Pancreas (tissue), 10 donors: ENCODE results near the gene RBM20. TPM values are rescaled to one million over a fixed set of nuclear protein-coding genes. Genes with fewer than 3 reads are reported as not detected.

Source experiments
- ATAC-seq, 4 donors: fragments of 200-7000 bp; cut with Tn5 transposase; one replicate each; pipeline versions ENCODE4 v1.8.0 to v1.9.1; 2020; ENCODE audit warnings: mild to moderate bottlenecking in 4 of 4, moderate library complexity in 4 of 4
- DNase-seq, 6 donors: peaks; one replicate each; pipeline ENCODE4 v3.0.0-alpha.2; 2020
- FAIRE-seq: peaks from 2 replicates; lab custom pipeline; 2012; peaks lifted over from hg19 to GRCh38; lab: Jason Lieb, UNC
- H3K27ac ChIP-seq, 4 donors: fragments of 200-600 bp; sonication (generic); 1 replicate in 3 of 4; 2 replicates in 1 of 4; pipeline versions ENCODE4 v1.5.0 to v1.8.0; 2020
- H3K27me3 ChIP-seq, 4 donors: fragments of 200-600 bp; one replicate each; pipeline ENCODE4 v1.8.0; 2021
- H3K36me3 ChIP-seq, 3 donors: fragments of 200-600 bp; sonication (generic) in 1 of 3; one replicate each; pipeline versions ENCODE4 v1.5.0 to v1.8.0; 2020 to 2021
- H3K4me1 ChIP-seq, 3 donors: fragments of 200-600 bp; one replicate each; pipeline ENCODE4 v1.8.0; 2021
- H3K4me3 ChIP-seq, 4 donors: fragments of 200-600 bp; sonication (generic) in 2 of 4; one replicate each; pipeline versions ENCODE4 v1.5.0 to v1.8.0; 2020 to 2021
- H3K9me3 ChIP-seq, 4 donors: fragments of 200-600 bp; one replicate each; pipeline ENCODE4 v1.8.0; 2021
- WGBS, 2 donors: extraction: QIAGEN DNeasy Blood & Tissue Kit; methylation state at CpG; one replicate each; pipeline ENCODE4 v1.1.7; 2013; 5-methylcytosine and 5-hydroxymethylcytosine counted together
- intact Hi-C, 3 donors: fragments of 100-400 bp; cut with DNase I; formaldehyde crosslinking; loops; one replicate each; pipeline versions ENCODE4 v1.11.1 to v1.14.2; 2022
- polyA plus RNA-seq, 2 donors: library from polyadenylated mRNA; stranded (reverse); fragments of 200-250 nt; gene quantifications; one replicate each; pipeline ENCODE4 v1.2.3, GENCODE V29; 2013
- total RNA-seq, 6 donors: library from RNA; stranded (reverse); fragmentation: NEBNext Ultra II Directional in 4 of 6; extraction: Animal tissue kit (Norgen Biotek cat#: 25700) in 4 of 6; gene quantifications; one replicate each; pipeline versions ENCODE4 v1.2.1 to v1.2.4, GENCODE V29; 2021 to 2023
- TF ChIP-seq, protein P1 (sequence below), 4 donors: fragments of 200-600 bp; sonication (generic) in 3 of 4; IDR thresholded peaks; one replicate each; pipeline versions ENCODE4 v1.5.0 to v1.8.0; 2021; ENCODE audit warnings: antibody characterized with exemption in 4 of 4
- donor health status: healthy with polysubstance abuse.
- donor health status: DM: no; HTN: no; CAD: no; lungs with moderate emphysema.
- donor health status: DM: no; HTN: no; CAD: no.
- donor health status: control.
- donor health status: control.
- donor health status: Bipolar disorder and iron deficiency.
- donor health status: DM: yes; HTN: yes; CAD: no.
- donor health status: DM: no; HTN: no; CAD: no.
- donor health status: DM: no; HTN: no; CAD: no.
- donor health status: DM: yes; HTN: yes; CAD: no.

The RBM20 gene
- total and polyA plus RNA-seq, 8 donors = 0.79 to 23.6 (median 3.7) TPM

DNA sequence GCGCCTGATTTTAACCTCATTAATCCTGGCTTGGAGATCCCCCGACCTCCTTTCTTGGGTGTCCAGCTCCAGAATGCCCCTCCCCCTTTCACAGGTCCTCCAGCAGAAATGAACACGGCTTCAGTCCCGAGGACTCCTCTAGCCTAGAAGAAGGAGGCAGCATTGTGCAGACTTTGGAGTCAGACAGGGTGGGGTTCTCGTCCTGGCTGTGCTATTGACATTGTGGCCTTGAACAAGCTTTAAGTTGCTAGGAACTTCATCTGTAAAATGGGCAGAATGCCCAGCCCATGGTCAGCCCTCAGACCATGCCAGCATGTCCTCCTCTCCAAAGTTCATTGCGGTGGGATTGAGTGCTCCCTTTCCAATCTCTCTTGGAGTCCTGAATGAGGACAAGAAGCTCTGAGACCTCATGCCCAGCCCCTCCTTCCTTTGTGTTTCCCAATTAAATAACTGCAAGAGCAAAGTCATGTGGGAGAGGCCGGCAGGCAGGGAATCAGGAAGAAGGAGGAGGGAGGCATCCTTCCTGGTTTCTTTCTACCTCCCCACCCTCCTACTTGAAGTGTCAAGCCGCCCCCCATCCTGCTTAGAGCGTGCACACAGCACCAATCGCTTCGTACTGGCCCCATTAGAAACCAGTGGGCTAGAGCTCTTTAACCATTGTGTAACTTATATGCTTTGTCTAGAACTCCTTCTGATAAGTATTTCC, 86.4 kb downstream of the RBM20 start:
- TF ChIP-seq, protein P1, sequence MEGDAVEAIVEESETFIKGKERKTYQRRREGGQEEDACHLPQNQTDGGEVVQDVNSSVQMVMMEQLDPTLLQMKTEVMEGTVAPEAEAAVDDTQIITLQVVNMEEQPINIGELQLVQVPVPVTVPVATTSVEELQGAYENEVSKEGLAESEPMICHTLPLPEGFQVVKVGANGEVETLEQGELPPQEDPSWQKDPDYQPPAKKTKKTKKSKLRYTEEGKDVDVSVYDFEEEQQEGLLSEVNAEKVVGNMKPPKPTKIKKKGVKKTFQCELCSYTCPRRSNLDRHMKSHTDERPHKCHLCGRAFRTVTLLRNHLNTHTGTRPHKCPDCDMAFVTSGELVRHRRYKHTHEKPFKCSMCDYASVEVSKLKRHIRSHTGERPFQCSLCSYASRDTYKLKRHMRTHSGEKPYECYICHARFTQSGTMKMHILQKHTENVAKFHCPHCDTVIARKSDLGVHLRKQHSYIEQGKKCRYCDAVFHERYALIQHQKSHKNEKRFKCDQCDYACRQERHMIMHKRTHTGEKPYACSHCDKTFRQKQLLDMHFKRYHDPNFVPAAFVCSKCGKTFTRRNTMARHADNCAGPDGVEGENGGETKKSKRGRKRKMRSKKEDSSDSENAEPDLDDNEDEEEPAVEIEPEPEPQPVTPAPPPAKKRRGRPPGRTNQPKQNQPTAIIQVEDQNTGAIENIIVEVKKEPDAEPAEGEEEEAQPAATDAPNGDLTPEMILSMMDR (IDR thresholded peaks at IDR 0.05) = no peak
- DNase-seq = no peak
- FAIRE-seq = no peak
- Histone ChIP-seq H3K27me3 (no peaks in the 10 kb centered on the region), H3K9me3 (no peaks in the 10 kb centered on the region), H3K27ac (no peak overlapping the region), H3K4me1 (peaks cover 0 to 3% (median 0%) of the 10 kb centered on the region in 3 donors), H3K4me3 (no peak overlapping the region), H3K36me3 (no peaks in the 10 kb centered on the region)
- WGBS, 2 donors = 78 to 87% methylated on average over 11 of the region's 11 CpGs
- ATAC-seq = no peak
- intact Hi-C loops = no loop called here

DNA sequence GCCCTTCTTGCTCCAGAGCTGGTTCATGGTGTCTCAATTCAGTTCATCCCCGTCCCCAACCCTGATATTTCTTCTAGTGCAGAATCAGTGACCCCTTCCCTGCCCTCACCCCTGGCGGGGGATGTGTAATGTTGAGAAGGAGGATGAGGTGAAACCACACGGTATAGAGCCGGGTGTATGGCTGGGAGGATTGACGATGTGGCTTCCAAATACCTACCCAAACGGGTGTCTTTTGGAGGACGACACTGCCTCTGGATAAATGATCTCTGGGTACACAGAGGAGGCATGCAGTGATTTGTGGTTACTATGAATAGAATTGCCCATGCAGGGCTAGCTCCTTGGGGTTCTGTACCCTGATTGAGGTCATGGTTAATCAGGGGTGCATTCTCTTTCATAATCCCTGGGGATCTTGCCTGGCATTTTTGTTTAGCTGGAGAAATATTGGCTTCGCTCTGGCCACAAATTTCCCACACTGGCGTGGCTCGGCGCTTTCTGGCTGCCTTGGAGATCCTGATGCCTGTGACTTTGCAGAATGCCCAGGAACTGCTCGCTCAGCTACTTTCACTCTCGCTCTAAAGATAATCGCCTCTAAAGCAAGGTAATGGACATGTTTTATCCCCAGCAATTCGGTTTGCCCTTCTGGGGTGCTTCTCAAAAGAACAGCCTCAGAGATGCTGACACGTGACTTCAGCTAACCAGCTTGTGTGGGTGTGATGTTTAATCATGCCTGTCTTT, 89.2 kb downstream of the RBM20 start:
- intact Hi-C loops = no loop called here
- no peaks in the 10 kb centered on the region for H3K27me3 ChIP-seq
- H3K27ac ChIP-seq = peak overlapping the region in 1 of 4 donors; percentile 17
- peak in 2 of 6 donors; percentile 20 to 25 for DNase-seq
- peaks cover 0 to 8% (median 0%) of the 10 kb centered on the region in 3 donors for H3K4me1 ChIP-seq
- TF ChIP-seq, protein P1 (IDR thresholded peaks at IDR 0.05) = no peak
- H3K4me3 ChIP-seq = peak overlapping the region in 2 of 4 donors; percentile 26 to 33
- no peak for FAIRE-seq
- ATAC-seq = peak; percentile 65 to 87 (median 82)
- H3K36me3 ChIP-seq = no peaks in the 10 kb centered on the region
- H3K9me3 ChIP-seq = no peaks in the 10 kb centered on the region
- 32 to 44% methylated on average over 16 of the region's 16 CpGs for WGBS, 2 donors

DNA sequence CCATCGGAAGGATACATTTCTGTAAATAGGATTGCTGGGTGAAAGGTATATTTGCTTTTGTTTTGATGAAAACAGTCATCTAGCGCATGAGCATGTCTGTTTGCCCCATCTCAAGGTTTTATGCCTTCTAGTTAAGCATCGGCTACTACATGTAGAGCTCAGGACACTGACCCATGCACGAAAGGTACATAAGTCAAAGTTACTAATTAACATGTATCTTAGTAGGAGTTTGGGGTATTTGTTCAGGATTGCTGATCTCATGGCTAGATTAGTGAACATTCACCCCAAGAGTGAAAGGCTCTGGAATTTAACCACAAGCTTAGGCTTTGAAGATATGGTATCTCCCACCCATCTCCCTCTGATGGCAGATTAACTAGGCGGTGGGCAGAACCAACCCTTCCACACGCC, 91.5 kb downstream of the RBM20 start:
- 83 to 84% methylated on average over 6 of the region's 6 CpGs for WGBS, 2 donors
- TF ChIP-seq, protein P1 (IDR thresholded peaks at IDR 0.05) = no peak
- no peaks in the 10 kb centered on the region for H3K36me3 ChIP-seq
- no peak overlapping the region for H3K27ac ChIP-seq
- no peak for ATAC-seq
- intact Hi-C loops = no loop called here
- H3K4me1 ChIP-seq = peaks cover 0 to 8% (median 0%) of the 10 kb centered on the region in 3 donors
- H3K4me3 ChIP-seq = no peak overlapping the region
- no peaks in the 10 kb centered on the region for H3K27me3 ChIP-seq
- no peak for FAIRE-seq
- no peak for DNase-seq
- H3K9me3 ChIP-seq = no peaks in the 10 kb centered on the region

DNA sequence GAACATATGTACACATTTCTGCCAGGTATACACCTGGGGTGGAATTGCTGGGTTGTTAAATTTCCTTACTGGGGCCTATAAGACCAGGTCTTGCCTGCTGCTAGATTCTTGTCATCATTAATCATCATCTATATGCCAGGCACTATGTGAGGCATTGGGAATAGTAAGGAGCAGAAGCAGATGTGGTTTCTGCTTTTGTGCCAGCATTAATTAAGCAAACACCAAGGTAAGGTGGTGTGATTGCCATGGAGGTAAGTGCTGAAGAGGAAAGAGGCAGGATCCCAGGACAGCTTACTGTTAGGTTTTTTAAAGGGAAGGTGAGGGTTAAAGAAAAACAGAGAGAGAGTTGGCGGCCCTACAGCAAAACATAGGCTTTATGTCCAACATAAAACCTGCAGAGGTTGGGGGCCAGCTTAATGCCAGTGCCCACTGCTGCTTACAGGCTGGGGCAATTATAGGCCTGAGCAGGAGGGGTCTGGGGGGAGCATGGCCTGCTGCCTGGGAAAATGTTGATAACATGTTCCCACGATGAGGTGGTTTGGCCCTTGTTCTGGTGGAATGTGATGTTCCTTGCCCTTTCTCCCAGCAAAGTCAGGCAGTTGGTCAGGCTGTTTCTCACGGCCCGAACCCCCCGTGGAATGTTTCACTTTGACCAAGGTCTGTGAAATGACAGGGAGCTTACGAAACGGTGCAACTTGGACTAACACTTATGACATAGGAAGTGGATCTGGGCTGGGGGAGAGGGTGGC, 93.9 kb downstream of the RBM20 start:
- FAIRE-seq (no peak), DNase-seq (peak in 2 of 6 donors; percentile 28 to 32), ATAC-seq (peak; percentile 52 to 76 (median 70))
- Histone ChIP-seq H3K36me3 (no peaks in the 10 kb centered on the region), H3K27me3 (no peaks in the 10 kb centered on the region), H3K4me3 (no peak overlapping the region), H3K4me1 (peaks cover 0 to 8% (median 0%) of the 10 kb centered on the region in 3 donors), H3K27ac (no peak overlapping the region), H3K9me3 (no peaks in the 10 kb centered on the region)
- TF ChIP-seq, protein P1 (IDR thresholded peaks at IDR 0.05) = no peak
- WGBS, 2 donors = 16 to 22% methylated on average over 7 of the region's 7 CpGs
- intact Hi-C loops = no loop called here
